Measurements from ENCODE around the gene SPTLC2.
"Not testable (repeated sequence)": the region's sequence is repeated elsewhere in the genome, so short reads cannot be mapped to it uniquely, and the experiment has no call there.

Gene SPTLC2

DNA sequence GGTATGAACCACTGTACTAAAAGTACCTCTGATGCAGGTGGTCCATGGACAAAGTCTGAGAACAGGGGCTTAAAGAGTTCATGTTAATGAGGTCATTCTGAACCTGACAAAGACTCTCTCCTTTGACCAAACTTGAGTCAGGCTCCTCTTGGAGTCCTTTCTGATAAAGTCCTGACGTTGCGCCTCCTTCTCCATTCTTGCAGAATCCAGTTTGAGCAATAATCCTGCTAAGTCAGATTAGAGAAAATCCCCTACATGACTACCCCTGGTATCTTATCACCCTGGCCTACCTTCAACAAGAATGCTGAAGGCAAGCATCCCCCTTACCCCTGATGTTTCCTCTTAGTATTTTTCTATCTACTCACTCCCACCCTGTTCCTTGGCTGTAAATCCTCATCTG, 71.9 kb downstream of the SPTLC2 start:
- no peak for DNase-seq

DNA sequence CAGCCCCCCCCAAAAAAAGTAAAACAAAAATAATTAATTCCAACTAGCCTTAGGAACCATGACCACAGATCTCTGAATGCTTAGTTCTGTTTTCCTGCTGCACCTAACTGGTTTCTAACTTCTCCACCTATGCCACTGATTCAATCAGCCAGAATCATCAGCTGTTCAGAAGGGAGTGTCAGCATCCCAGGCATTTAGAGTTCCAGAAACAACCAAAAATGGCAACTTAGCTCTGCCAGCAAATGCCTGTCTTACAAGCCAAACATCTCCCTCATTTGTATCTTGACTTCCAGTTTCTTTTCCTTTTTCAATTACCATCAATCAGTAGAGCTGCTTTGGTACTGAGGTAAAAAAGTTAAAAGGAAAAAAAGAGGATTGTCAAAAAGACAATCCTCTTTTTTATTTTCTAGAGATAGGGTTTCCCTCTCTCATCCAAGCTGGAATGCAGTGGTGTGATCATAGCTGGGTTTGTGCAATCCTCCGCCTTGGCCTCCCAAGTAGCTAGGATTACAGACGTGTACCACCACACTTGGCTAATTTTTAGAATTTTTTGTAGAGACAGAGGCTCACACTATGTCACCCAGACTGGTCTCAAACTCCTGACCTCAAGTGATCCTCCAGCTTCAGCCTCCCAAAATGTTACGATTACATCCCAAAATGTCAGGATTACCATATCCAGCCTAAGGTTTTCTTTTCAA, 72.7 kb downstream of the SPTLC2 start:
- no peak for DNase-seq

DNA sequence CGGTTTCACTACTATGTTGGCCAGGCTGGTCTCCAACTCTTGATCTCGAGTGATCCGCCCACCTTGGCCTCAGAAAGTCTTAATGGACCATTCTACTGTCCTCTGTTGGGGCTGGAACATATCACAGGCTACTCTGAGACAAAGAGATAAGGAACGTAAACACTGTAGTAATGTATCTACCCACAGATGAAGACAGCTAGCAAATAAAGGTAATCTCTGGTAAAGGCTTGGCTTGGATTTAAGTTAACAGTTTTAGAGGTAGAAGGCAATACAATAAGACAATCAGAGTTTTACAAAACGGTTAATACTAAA, 73.2 kb downstream of the SPTLC2 start:
- no peak for DNase-seq

DNA sequence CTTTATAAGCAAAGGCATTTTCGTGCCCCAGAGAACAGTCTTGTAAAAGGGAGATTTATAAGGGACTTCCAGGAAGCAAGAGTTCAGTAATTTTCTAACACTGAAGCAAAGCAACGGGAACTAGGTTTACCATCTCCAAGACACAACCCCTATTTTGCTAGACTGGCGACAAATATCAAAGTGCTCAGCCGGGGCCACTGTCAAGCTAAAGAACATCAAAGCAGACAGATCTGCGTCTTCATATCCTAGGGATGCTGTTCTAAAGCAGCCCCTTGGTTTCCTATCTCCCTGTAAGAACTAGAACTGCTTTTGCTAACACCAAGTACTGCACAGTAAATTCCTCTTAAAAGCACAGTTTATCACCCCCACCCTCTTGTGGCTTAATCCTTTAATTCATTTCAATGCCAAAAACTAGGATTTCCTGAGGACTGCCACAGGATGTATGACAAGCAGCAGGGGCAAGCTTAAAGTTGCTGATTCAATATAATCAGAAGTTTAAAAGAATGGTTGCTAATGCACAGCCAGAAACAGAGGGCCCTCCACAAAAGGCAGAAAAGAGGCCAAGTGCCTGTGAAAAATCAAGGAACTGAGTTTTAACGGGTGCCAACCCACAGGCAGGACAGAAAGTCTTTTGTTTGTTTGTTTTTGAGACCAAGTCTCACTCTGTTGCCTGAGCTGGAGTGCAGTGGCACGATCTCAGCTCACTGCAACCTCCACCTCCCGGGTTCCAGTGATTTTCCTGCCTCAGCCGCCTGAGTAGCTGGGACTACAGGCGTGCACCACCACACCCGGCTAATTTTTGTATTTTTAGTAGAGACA, 73.8 kb downstream of the SPTLC2 start:
- DNase-seq, result no peak

DNA sequence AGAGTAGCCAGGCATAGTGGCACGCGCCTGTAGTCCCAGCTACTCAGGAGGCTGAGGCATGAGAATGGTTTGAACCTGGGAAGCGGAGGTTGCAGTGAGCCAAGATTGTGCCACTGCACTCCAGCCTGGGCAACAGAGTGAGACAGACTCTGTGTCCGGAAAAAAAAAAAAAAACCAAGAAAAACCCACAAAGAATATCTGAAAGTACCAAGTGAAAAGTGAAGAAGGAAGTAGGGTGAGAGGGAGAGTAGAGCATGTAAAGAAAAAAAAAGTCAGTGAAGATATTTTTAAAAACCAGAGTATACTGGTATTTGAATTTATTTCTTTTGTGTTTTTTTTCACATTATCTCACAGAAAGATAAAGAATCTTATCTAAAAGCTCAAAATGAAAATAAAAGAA, 74.5 kb downstream of the SPTLC2 start:
- DNase-seq, result no peak

DNA sequence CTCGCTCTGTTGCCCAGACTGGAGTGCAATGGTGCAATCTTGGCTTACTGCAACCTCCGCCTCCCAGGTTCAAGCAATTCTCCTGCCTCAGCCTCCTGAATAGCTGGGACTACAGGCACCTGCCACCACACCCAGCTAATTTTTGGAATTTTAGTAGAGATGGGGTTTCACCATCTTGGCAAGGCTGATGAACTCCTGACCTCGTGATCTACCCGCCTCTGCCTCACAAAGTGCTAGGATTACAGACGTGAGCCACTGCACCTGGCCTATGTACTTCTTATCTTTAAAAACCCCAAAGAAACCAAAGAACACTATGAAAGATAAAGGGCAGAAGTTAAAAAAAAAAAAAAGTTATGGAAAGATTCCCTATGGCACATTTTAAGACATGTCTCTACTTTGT, 79.5 kb downstream of the SPTLC2 start:
- DNase-seq, result not testable (repeated sequence)

DNA sequence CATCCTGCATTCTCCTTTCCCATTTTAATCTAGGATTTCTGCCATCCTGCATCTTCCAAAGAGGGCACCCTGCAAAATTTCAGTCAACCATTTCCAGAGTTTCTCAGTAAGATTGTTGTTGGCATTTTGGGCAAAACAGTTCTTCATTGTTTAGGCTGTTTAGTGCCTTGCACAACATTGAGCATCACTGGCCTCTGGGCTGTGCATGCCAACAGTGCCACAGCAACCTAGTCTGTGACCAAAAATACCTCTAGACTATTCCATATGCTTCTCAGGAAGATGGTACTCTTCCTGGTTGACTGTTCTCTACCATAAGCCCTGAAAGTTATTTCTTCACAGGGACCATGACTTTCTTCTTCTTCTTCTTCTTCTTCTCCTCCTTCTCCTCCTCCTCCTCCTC, 85.4 kb downstream of the SPTLC2 start:
- DNase-seq, result no peak

DNA sequence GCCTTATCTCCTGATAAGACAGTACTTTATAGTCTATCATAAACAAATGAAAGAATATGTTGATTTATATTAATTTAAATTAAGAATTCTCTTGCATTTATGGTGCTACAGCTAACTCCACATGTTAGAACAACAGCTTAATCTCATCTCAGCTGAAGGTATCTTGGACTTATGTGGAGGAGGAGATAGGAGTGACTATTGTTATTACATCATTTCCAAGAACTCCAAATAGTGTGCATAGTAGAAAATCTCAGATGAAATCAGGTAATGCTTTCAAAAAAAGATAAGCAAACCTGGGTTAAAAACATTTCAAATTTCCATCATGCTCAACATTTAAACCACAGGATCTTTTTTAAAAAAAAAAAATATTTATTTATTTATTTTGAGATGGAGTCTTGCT, 86.5 kb downstream of the SPTLC2 start:
- DNase-seq, result no peak

DNA sequence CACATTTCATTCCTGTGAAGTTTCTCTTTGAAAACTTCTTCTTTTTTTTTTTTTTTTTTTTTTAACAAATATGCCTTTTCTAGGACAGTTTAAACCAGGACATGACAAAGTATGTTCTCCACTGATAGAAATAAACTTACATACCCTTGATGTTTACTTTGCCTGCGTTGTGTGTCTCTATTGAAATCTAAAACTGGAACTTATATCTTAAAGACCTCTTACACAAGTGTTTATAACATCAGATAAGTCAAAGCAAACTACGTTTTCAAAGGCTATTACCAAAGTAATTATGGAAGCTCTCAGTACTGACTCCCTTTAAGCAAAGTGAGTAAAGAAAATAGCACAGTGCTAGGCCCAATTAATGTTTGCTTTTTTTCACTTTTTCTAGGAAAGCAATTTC, 87.2 kb downstream of the SPTLC2 start:
- no peak for DNase-seq

DNA sequence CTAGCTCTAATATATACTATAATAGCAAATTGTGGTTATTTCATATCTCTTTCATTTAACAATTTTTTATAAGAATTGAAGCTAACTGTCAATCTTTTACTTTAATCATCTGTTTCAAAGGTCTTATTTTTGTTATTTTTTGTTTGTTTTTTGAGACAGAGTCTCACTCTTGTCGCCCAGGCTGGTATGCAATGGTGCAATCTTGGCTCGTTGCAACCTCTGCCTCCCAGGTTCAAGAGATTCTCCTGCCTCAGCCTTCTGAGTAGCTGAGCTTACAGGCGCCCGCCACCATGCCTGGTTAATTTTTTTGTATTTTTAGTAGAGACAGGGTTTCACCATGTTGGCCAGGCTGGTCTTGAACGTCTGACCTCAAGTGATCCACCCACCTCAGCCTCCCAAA, 87.7 kb downstream of the SPTLC2 start:
- not testable (repeated sequence) for DNase-seq

DNA sequence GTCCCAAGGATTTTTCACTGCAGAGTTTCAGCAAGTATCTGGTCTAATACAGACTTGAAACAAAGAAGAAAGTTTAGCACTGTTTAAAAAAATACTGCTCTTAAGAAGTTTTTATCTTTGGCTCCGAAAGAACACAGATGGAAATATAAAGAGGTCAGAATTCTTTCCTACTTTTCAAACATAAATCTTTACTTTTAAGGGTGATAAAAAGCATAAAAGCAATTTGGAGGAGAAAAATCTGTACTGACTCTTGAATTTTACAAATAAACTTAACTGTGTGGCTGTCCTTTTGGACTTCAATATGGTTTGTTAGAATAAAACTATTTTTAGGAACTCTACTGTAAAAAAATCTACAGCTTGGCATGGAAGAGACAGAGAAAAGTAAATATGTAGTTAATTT, 90.2 kb downstream of the SPTLC2 start:
- no peak for DNase-seq

DNA sequence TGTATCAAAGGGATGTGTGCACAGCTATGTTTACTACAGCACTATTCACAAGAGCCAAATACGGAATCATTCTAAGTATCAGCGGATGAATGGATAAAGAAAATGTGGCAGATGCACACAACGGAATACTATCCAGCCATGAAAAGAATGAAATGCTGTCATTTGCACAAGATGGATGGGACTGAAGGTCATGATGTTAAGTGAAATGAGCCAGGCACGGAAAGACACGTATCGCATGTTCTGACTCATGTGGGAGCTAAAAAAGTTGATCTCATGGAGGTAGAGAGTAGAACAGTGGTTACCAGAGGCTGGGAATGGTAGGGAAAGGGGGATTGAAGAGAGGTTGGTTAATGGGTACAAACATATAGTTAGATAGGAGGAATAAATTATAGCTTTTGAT, 91.9 kb downstream of the SPTLC2 start:
- DNase-seq, result no peak

DNA sequence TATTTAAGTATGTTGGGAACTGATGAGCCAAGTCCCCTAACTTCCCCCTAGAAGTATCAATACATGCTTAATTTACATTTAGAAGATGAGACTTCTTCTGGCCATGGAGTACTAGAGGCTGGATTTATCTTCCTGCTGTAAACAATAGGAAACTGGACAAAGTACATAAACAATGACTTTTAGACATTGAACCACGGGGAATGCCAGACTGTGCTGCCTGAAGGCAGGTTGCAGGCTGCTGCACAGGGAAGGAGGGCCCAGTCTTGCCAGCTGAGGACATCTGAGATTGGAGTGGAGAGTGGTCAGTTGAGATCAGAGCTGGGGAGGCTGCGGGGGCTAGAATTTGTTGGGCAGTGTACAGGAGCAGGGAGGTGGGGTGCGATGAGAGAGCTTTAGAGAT, 93.3 kb downstream of the SPTLC2 start:
- DNase-seq, result no peak

DNA sequence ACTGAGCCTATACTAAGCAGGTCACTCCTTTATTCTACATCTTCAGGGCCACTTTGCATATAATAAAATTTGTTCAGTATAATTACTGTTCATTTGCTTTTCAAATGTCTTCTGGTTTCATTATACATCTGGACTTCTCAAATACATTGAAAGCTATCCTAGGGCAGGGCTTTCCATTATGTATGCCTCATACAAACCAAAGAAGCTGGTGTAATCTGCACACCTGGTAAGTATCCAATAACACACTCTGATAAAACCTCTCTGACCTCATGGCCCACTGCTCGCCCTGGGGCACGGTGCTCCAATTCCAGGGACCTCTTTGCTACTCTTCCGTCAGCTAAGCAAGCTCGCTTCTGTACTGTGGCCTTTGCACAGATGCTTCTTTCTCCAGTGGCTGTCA, 95.9 kb downstream of the SPTLC2 start:
- no peak for DNase-seq

DNA sequence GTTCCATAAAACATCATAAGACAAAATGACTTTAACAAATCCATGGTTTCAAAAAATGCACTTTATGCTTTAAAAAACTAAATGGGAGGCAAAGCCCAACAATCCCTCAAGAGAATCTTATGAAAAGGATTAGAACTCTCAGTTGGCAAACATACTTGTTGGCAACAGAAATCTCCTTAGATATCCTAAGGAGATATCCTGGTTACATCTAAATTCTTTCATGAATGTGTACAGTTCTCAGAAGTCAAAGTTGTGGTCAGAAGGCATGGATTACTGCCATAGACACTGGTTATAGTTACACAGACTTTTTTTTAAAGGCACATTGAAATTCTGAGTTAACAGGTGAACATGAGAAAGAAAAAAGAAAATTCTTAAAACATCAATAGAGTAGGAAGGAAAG, 100.3 kb downstream of the SPTLC2 start:
- no peak for DNase-seq

DNA sequence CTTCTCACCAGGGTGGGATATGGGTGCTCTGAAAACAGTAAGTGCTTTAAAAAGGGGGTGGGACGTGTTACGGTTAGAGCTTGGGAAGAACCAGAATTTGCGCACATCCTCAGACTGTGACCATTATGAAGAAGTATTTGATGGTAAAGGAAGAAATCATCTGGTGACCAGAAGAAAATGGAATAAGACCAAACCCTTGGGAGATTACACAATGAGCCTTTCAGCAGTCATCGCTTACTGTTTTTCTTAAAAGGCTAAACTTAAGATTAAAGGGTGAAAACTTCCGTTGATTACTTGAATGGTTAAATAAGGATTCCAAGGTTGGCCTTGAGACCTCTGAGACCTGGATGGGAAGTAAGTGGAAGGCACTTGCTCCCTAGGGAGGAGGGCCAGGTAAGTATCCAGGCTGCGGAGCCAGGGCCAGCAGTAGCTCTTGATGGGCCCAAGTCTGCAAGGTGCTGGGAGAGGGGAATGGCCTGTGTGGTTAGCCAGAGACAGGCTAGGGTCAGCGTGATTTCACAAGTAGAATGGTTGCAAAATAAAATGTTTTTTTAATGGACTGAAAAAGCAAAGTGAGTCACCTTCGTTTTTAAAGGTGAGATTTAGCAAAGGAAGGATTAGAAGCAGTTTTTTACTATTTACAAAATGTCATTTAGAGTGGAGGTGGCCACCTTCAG, 104.8 kb downstream of the SPTLC2 start:
- DNase-seq, result no peak

DNA sequence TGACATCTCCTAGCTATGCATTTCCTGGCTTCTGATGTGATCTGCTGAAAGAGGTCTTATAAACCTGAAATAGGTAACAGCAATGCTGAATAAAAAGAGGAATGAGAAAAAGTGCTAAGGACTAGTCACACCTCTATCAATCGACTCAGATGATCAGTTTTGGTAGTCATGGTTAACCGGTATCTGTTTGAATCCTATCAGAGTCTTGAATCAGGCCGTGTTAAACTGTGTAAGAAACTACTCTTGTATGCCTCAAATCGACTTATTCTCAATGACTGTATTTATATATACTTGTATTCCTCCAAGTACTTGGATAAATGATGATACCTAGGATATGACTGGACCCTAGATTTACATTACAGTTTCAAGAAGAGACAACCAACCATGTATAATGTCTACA, 107.1 kb downstream of the SPTLC2 start:
- no peak for DNase-seq

DNA sequence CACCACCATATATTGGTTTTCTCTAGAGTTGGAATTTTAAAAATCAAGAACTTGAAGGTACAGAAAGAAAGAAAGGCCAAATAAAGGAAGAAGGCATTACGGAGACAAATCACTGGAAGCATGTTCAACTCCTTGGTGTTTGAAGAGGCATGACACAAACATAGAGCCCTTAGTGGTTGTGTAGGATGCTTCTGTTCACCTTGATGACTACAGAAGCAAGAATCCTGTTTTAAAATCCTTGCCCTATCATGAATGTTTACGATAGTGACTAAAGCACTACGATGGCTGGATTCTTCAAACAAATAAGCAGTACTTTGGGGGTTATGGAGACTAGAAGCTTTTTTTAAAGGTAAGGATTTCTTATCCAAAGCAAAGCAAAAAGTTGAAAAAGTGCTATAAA, 107.6 kb downstream of the SPTLC2 start:
- no peak for DNase-seq

DNA sequence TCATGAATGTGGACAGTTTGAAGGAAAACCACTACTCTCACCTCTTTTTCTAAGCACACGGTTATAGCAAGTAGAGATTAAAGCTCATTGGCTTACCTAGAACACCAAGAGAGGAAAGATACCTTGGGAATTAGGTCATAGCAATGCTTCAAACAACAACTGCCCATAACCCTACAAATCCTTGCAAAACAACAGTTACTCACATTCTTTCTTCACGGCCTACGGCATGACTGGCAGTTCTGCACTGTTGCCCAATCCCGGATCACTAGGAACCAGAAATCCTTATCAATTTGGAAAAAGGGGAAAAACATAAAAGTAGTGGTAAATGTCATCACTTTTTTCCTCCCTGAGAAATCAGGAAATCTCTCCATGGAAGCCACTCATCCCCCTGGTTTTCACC, 108.2 kb downstream of the SPTLC2 start:
- DNase-seq, result no peak

DNA sequence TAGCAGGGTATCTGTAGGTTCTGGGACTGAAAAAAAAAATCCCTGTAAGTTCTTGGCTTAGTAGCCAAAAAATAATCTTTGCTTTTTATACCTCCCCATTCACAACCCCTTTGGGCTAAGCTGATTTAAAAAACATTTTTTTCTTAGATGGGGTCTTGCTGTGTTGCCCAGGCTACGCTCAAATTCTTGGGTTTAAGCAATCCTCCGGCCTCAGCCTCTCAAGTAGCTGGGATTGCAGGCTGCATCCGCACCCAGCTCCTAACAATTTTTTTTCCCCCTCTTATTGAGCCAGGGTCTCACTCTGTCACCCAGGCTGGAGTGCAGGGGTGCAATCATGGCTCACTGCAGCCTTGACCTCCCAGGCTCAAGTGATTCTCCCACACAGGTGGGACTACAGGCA, 108.7 kb downstream of the SPTLC2 start:
- DNase-seq, result no peak

DNA sequence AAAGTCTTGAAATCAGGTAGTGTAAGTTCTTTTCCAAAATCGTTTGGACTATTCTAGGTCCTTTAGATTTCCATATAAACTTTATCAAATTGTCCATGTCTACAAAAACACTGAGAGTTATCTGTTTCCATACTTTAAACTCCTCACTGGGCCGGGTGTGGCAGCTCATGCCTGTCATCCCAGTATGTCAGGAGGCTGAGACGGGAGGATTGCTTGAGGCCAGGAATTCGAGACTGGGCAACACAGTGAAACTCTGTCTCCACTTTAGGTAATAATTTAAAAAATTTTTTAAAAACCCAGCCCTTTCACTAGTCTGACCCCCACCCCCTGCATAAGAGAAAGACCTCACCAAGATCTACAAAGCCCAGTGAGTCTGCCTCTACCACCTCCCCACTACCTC, 111.4 kb downstream of the SPTLC2 start:
- DNase-seq, result no peak

DNA sequence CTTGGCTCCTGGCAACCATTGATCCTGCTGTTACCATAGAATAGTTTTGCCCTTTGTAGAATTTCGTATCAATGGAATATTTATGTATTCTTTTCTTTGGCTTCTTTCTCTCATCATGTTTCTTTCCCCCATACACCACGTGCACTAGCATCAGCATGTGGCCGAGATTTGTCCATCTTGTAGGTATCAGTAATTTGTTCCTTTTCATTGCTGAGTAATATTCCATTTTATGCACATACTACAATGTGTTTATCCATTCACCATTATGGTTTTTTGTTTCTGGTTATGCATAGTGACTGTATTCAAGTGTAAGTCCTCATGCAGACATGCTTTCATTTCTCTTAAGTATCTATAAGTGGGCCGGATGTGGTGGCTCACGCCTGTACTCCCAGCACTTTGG, 113.3 kb downstream of the SPTLC2 start:
- no peak for DNase-seq

DNA sequence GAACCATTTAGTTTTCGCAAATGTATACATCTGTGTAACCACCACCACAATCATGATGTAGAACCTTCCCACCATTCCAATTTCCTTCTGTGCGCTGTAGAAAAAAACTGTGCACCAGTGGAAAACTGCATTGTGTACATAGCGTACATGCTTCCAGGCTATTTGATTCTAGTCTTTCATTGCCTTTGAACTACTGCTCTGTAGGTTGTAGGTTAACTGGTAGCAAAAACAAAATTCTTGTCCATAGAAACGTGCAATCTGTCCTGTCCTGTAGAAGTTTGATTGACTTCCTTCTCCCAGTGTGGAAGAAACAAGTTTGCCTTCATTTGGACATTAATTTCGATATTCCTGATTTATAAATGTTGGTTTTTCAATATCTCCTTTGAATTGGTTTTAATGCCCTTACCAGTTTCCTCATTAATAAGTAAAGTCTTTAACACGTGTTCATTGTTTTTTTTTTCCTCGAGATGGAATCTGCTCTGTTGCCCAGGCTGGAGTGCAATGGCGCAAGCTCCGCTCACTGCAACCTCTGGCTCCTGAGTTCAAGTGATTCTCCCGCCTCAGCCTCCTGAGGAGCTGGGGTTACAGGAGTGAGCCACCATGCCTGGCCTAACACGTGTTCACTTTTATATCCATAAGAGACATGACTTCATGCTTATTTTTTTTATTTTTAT, 114.2 kb downstream of the SPTLC2 start:
- DNase-seq, result no peak

DNA sequence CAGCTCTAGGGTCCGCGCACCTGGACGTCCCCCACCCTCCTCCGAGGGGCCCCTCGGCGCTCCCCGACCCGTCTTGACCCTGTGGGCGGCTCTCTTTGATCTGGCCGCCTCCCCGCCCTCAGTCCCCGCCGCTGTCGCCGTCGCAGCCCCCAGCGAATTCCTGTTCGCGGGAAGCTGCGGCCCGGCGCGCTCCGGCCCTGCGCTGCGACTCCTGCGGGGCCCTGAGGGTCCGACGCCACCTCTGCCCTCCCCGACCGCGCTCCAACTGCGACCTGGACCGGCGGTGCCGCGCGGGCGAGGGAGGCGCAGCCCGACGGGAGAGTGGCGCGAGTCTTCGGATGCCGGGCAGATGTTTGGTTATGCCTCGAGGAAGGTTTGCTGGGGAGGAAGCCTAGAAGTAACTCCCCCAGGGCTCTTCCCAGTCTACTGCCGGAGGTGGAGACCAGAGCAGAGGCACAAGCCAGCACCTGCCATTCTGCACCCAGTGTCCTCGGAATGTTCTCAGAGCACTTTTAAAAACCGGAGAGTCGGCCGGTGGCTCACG, 117.4 kb downstream of the SPTLC2 start:
- DNase-seq, result no peak

Measured in NCI-H2081 treated with DMSO at 0.1 percent for 48 hours (cell line).